HepG2 (cell line): Measurements from ENCODE around the gene RPP25L. TPM values are rescaled to one million over a fixed set of nuclear protein-coding genes. Genes with fewer than 3 reads are reported as not detected.

Experiments used
- ARID4A ChIP-seq: sonication (generic); formaldehyde crosslinking; IDR thresholded peaks from 2 replicates; pipeline ENCODE4 v1.5.0; 2020; ENCODE audit warnings: mild to moderate bottlenecking, missing genetic modification reagents, borderline replicate concordance
- BATF2 ChIP-seq: sonication (generic); formaldehyde crosslinking; IDR thresholded peaks from 2 replicates; pipeline ENCODE4 v1.8.0; 2022; ENCODE audit warnings: mild to moderate bottlenecking, missing genetic modification reagents, moderate library complexity
- DZIP1 ChIP-seq: sonication (generic); formaldehyde crosslinking; IDR thresholded peaks from 2 replicates; pipeline ENCODE4 v1.5.0; 2020; ENCODE audit warnings: mild to moderate bottlenecking, missing genetic modification reagents
- FOXA1 ChIP-seq, 2 experiments: fragments of 450-650 bp in 1 of 2; sonication (generic) in 1 of 2; formaldehyde crosslinking in 1 of 2; IDR thresholded peaks; 2 replicates each; pipeline versions ENCODE4 v1.4.0 to v1.6.1; 2016 to 2020; ENCODE audit warnings: missing genetic modification reagents in 1 of 2
- GABPA ChIP-seq, 2 experiments: IDR thresholded peaks; 2 replicates each; pipeline ENCODE4 v1.6.1; 2011 to 2016; ENCODE audit warnings: low read depth in 2 of 2, low read length in 1 of 2, missing biosample characterization in 1 of 2, missing genetic modification characterization in 1 of 2
- GPN1 ChIP-seq: sonication (generic); formaldehyde crosslinking; IDR thresholded peaks from 2 replicates; pipeline ENCODE4 v1.5.1; 2020; ENCODE audit warnings: missing genetic modification reagents, borderline replicate concordance
- KMT2B ChIP-seq: IDR thresholded peaks from 2 replicates; pipeline ENCODE4 v1.6.1; 2016; ENCODE audit warnings: missing genetic modification reagents, missing compliant biosample characterization
- NFIC ChIP-seq: IDR thresholded peaks from 2 replicates; pipeline ENCODE4 v1.6.1; 2012; ENCODE audit warnings: mild to moderate bottlenecking, low read length, inconsistent platforms
- PPARG ChIP-seq: conservative IDR thresholded peaks from 2 replicates; pipeline ENCODE4 v1.6.1; 2016; ENCODE audit warnings: missing biosample characterization, missing genetic modification reagents
- RFX1 ChIP-seq: fragments of 450-650 bp; IDR thresholded peaks from 2 replicates; pipeline ENCODE4 v1.6.1; 2017
- SIN3B ChIP-seq: fragments of 150-350 bp; IDR thresholded peaks from 2 replicates; pipeline ENCODE4 v1.6.1; 2014; ENCODE audit warnings: low read length
- SMC3 ChIP-seq: IDR thresholded peaks from 2 replicates; pipeline ENCODE4 v1.6.1; 2011; ENCODE audit warnings: low read length, improper control_type of control experiment
- ZBTB37 ChIP-seq: sonication (generic); formaldehyde crosslinking; IDR thresholded peaks from 2 replicates; pipeline ENCODE4 v1.4.0; 2020; ENCODE audit warnings: mild to moderate bottlenecking, missing genetic modification reagents
- ZNF263 ChIP-seq: sonication (generic); formaldehyde crosslinking; IDR thresholded peaks from 2 replicates; pipeline ENCODE4 v1.4.0; 2020; ENCODE audit warnings: missing genetic modification reagents
- ZNF292 ChIP-seq: sonication (generic); formaldehyde crosslinking; IDR thresholded peaks from 2 replicates; pipeline ENCODE4 v1.8.1; 2022; ENCODE audit warnings: mild to moderate bottlenecking, low read depth, missing genetic modification reagents, borderline replicate concordance
- ZNF558 ChIP-seq: sonication (generic); formaldehyde crosslinking; IDR thresholded peaks from 2 replicates; pipeline ENCODE4 v1.9.0; 2022; ENCODE audit warnings: mild to moderate bottlenecking, missing genetic modification reagents, borderline replicate concordance
- ZNF598 ChIP-seq: sonication (generic); formaldehyde crosslinking; IDR thresholded peaks from 2 replicates; pipeline ENCODE4 v1.5.1; 2020; ENCODE audit warnings: mild to moderate bottlenecking, missing genetic modification reagents, borderline replicate concordance
- ZNF710 ChIP-seq: sonication (generic); formaldehyde crosslinking; IDR thresholded peaks from 2 replicates; pipeline ENCODE4 v1.5.0; 2020; ENCODE audit warnings: mild to moderate bottlenecking, missing genetic modification reagents, borderline replicate concordance
- ZNF83 ChIP-seq: sonication (generic); formaldehyde crosslinking; IDR thresholded peaks from 2 replicates; pipeline ENCODE4 v1.4.0; 2020; ENCODE audit warnings: missing genetic modification reagents, mild to moderate bottlenecking, borderline replicate concordance
- ZNF878 ChIP-seq: sonication (generic); formaldehyde crosslinking; IDR thresholded peaks from 2 replicates; pipeline ENCODE4 v1.8.1; 2023; ENCODE audit warnings: mild to moderate bottlenecking, missing genetic modification reagents, moderate library complexity
- polyA plus RNA-seq, 8 experiments: library from polyadenylated mRNA; depleted of rRNA in 3 of 8; stranded (reverse) in 7 of 8; unstranded in 1 of 8; fragments of >200 nt; fragmentation: Illumina TruSeq in 4 of 8; extraction: Trizol in 4 of 8; gene quantifications; 2 replicates each; pipeline versions ENCODE4 v1.2.1 to v1.2.3, GENCODE V29; 2011 to 2016; ENCODE audit warnings: low read depth in 4 of 8, missing spikeins in 1 of 8, mixed read lengths in 1 of 8; ENCODE audit not compliant: insufficient read depth in 1 of 8
- total RNA-seq, 5 experiments: library from RNA; depleted of rRNA; stranded (reverse); fragments of >200 nt; fragmentation: Illumina TruSeq; extraction: Trizol; gene quantifications; 2 replicates each; pipeline ENCODE4 v1.2.3, GENCODE V29; 2016; ENCODE audit warnings: low read depth in 1 of 5

RPP25L gene
- total and polyA plus RNA-seq, 2 of the 13 experiments (the other 11 are each of a cell fraction or from before 2014, with no cell fraction given): 24.5 to 27.3 TPM

GRCh38 chr9:34638138-34638445 lies 26.2 kb upstream of the RPP25L start (continued):
- TF ChIP-seq ARID4A: no peak
- TF ChIP-seq GPN1 (CRISPR knock-in tag): no peak
- TF ChIP-seq ZNF710 (CRISPR knock-in tag): 0 out of 2 replicates have a peak, but pooled peaks have one; percentile 1
- no peak for TF ChIP-seq FOXA1 (IDR thresholded peaks at IDR 0.05)
- no peak for TF ChIP-seq FOXA1 (CRISPR knock-in tag; IDR thresholded peaks at IDR 0.05)
- no peak for TF ChIP-seq GABPA (IDR thresholded peaks at IDR 0.05; ENCODE audit: low read depth, low read length)
- no peak for TF ChIP-seq GABPA (CRISPR knock-in tag; IDR thresholded peaks at IDR 0.05; ENCODE audit: low read depth)
- no peak for TF ChIP-seq PPARG (CRISPR knock-in tag)
- TF ChIP-seq RFX1: no peak
- no peak for TF ChIP-seq ZNF878
- no peak for TF ChIP-seq NFIC
- TF ChIP-seq ZNF83 (CRISPR knock-in tag): no peak
- no peak for TF ChIP-seq DZIP1 (CRISPR knock-in tag)
- TF ChIP-seq SMC3: no peak
- TF ChIP-seq ZNF598 (CRISPR knock-in tag): peak; percentile 36; the same call in 1 of the 2 replicates
- TF ChIP-seq ZNF292 (CRISPR knock-in tag): no peak
- TF ChIP-seq ZNF558 (CRISPR knock-in tag): 0 out of 2 replicates have a peak, but pooled peaks have one; percentile 47
- no peak for TF ChIP-seq SIN3B
- TF ChIP-seq ZBTB37 (CRISPR knock-in tag): peak; percentile 31; the same call in 1 of the 2 replicates
- peak; percentile 14; the same call in 1 of the 2 replicates for TF ChIP-seq ZNF263 (CRISPR knock-in tag)
- TF ChIP-seq BATF2: no peak
- no peak for TF ChIP-seq KMT2B (CRISPR knock-in tag)
